HG02610 (cell line): ENCODE measurements around the gene FBXW4.

Experiments
- ATAC-seq: cut with Tn5 transposase; IDR thresholded peaks from one replicate; pipeline ENCODE4 v1.9.1; 2021; ENCODE audit warnings: mild to moderate bottlenecking, moderate library complexity; ENCODE audit not compliant: unreplicated experiment

FBXW4 gene

GRCh38 chr10:101704331-101704730 lies 9.4 kb upstream of the FBXW4 start:
- ATAC-seq: no peak

- ATAC-seq: no peak
Measured at GRCh38 chr10:101696632-101697031, 1.7 kb upstream of the FBXW4 start.

GRCh38 chr10:101695404-101695890 lies 477 bp upstream of the FBXW4 start:
- ATAC-seq: no peak

GRCh38 chr10:101693978-101694673 lies 844 bp downstream of the FBXW4 start:
- ATAC-seq: peak; percentile 63

GRCh38 chr10:101693651-101693977 lies 1.4 kb downstream of the FBXW4 start:
- ATAC-seq: peak; percentile 16

- ATAC-seq: no peak
Measured at GRCh38 chr10:101691081-101691480, 3.9 kb downstream of the FBXW4 start.

- no peak for ATAC-seq
Measured at GRCh38 chr10:101690461-101690860, 4.5 kb downstream of the FBXW4 start.

- no peak for ATAC-seq
Measured at GRCh38 chr10:101687071-101687658, 7.8 kb downstream of the FBXW4 start.

GRCh38 chr10:101686133-101686925 lies 8.6 kb downstream of the FBXW4 start:
- no peak for ATAC-seq

GRCh38 chr10:101684782-101685181 lies 10.2 kb downstream of the FBXW4 start:
- no peak for ATAC-seq

GRCh38 chr10:101683276-101683675 lies 11.7 kb downstream of the FBXW4 start:
- ATAC-seq: no peak

- ATAC-seq: no peak
Measured at GRCh38 chr10:101682172-101682825, 12.7 kb downstream of the FBXW4 start.

- no peak for ATAC-seq
Measured at GRCh38 chr10:101676565-101676964, 18.4 kb downstream of the FBXW4 start.

- ATAC-seq: no peak
Measured at GRCh38 chr10:101675115-101675514, 19.9 kb downstream of the FBXW4 start.

- no peak for ATAC-seq
Measured at GRCh38 chr10:101672536-101672935, 22.4 kb downstream of the FBXW4 start.

GRCh38 chr10:101671453-101671852 lies 23.5 kb downstream of the FBXW4 start:
- ATAC-seq: peak; percentile 78

GRCh38 chr10:101670635-101671034 lies 24.3 kb downstream of the FBXW4 start:
- ATAC-seq: peak; percentile 74

GRCh38 chr10:101669181-101669580 lies 25.8 kb downstream of the FBXW4 start:
- no peak for ATAC-seq

GRCh38 chr10:101668566-101668965 lies 26.4 kb downstream of the FBXW4 start:
- no peak for ATAC-seq

- ATAC-seq: no peak
Measured at GRCh38 chr10:101666083-101666482, 28.9 kb downstream of the FBXW4 start.

- no peak for ATAC-seq
Measured at GRCh38 chr10:101663097-101663496, 31.9 kb downstream of the FBXW4 start.
